ENCODE measurements around the gene EIF3L. TPM values are rescaled to one million over a fixed set of nuclear protein-coding genes. Genes with fewer than 3 reads are reported as not detected.

The EIF3L gene
- total RNA-seq, 2 donors from 2014 or later, result 362 to 388 TPM

DNA sequence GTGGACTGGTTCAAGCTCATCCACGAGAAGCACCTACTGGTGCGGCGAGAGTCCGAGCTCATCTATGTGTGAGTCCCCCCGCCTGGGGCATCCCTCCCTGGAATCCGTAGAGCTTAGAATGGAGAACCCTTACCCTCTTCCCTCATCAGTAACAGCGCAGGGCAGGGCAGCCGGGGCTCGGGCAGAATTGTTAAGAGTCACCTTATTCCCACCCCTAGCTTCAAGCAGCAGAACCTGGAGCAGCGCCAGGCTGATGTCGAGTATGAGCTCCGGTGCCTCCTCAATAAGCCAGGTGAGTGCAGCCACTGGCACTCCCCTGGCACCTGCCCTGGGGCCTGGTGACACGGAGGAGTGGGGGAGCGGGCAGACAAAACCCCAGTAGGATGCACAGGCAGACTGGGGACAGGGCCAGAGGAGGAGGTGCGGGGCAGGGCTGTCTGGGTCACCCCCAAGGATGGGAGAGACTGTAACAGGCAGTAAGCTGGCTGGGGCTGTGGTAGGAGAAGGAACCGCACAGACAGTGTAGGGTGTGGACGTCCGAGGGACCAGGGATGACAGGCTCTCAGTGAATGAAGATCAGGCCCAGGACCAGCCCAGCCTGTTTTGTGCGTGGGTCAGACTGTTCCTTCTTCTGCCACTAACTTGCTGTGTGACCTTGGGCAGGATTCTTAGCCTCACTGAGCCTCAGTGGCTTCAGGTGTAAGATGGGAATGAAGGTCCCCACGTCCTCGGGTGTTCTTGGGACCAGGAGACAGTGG, 83.8 kb downstream of the EIF3L start:
- ATAC-seq, result no peak
- DNase-seq, result peak in 1 of 2 donors; percentile 24

DNA sequence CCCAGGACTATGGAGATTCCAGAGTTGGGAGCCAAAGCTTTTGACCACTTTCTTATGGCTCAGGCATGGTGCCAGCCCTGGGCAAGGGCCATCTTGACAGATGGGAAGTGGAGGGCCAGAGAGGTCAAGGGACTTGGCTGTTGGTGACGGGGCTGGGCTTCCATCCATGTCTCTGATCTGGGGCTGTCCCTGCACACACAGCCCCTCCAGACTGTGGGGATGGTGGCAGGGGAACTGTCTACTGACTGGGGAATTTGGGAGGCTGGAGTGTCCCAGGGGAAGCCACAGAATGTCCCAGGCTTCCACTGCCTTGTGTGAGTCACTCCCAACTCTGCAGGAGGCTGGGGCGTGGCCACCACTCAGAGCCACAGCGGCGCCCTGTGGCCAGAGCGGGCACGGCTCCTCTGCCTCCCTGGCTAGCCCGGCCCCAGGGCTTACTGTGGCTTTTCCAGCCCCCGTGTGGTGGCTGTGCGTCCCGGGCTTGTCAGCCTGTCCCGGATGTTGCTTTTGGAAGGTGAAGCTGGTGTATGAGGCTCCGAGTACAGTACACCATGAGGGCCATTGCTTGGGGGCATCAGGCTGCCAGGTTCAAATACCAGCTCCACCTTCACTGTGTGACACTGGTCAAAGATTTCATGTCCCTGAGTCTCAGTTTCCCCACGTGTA, 84.6 kb downstream of the EIF3L start:
- ATAC-seq (peak; percentile 98), DNase-seq (peak; percentile 86 to 93)
- intact Hi-C loops (cut with DNase I, micrococcal nuclease), result no loop called here

More for the DNA sequence above, 83.8 kb downstream of the EIF3L start:
- intact Hi-C loops (cut with DNase I, micrococcal nuclease), result no loop called here

Small RNA genes lying within 50 kb of the gene (microRNA-seq; reads per million reads assigned to microRNA genes)
- 0 to 0.53 reads per million in 2 donors for gene MIR659

Other genes with a start within 250 kb of the EIF3L start
- gene GGA1, start 240.6 kb upstream of the EIF3L start, total RNA-seq, result 10 to 100 TPM; 56.9 to 73.3 TPM
- 100 to 1,000 TPM in 1 of 2 donors, 10 to 100 TPM in 1; 77.4 to 121 TPM for gene SH3BP1, start 209.8 kb upstream of the EIF3L start, total RNA-seq
- gene PDXP, start 190.7 kb upstream of the EIF3L start, total RNA-seq, result 10 to 100 TPM; 37.7 to 50.7 TPM
- 100 to 1,000 TPM in 1 of 2 donors, 10 to 100 TPM in 1; 40.4 to 161 TPM for gene LGALS1, start 173.8 kb upstream of the EIF3L start, total RNA-seq
- 10 to 100 TPM; 30.3 to 38.2 TPM for gene NOL12, start 163.1 kb upstream of the EIF3L start, total RNA-seq
- gene TRIOBP, start 152.4 kb upstream of the EIF3L start, total RNA-seq, result 10 to 100 TPM; 87.2 TPM
- gene GCAT, start 41.5 kb upstream of the EIF3L start, total RNA-seq, result 10 to 100 TPM; 10.2 to 10.6 TPM
- gene GALR3, start 26.0 kb upstream of the EIF3L start, total RNA-seq, result not detected
- 10 to 100 TPM; 21.1 to 25.6 TPM for gene ANKRD54, start 5.1 kb upstream of the EIF3L start, total RNA-seq
- gene MICALL1, start 56.9 kb downstream of the EIF3L start, total RNA-seq, result 10 to 100 TPM; 26.6 to 32.6 TPM
- gene C22orf23, start 104.2 kb downstream of the EIF3L start, total RNA-seq, result not detected
- gene POLR2F, start 104.3 kb downstream of the EIF3L start, total RNA-seq, result 10 to 100 TPM; 51.1 to 60.2 TPM
- 1 to 10 TPM; 1.5 to 3.7 TPM for gene SOX10, start 135.1 kb downstream of the EIF3L start, total RNA-seq
- 10 to 100 TPM; 34.3 to 40.4 TPM for gene PICK1, start 208.0 kb downstream of the EIF3L start, total RNA-seq
- gene SLC16A8, start 234.8 kb downstream of the EIF3L start, total RNA-seq, result not detected

All from left colon (tissue), 2 donors.